Hepatic stellate cell (primary cell): ENCODE measurements around the gene AP3B1.

Experiments
- DNase-seq: peaks from one replicate; pipeline ENCODE4 v3.0.0; 2011; ENCODE audit warnings: low spot score

Gene AP3B1

DNA sequence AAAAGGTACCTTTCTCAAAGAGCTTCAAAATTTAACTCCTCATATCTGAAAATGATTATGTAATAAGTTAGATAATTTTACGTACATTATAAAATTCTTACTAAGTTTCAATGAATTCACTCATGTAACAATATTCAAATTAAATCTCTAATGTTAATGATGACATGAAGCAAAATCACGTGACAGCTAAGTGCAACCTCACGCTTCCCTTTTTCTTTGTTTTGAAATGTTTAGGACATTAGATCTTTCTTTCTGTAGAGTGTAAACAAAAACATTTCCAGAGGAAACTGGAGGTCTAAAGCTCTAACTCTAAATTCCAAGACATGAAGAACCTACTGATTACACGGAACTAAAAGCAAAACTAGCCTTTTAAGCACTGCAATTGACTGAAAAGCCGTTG lies 291.0 kb downstream of the AP3B1 start:
- DNase-seq, result no peak

DNA sequence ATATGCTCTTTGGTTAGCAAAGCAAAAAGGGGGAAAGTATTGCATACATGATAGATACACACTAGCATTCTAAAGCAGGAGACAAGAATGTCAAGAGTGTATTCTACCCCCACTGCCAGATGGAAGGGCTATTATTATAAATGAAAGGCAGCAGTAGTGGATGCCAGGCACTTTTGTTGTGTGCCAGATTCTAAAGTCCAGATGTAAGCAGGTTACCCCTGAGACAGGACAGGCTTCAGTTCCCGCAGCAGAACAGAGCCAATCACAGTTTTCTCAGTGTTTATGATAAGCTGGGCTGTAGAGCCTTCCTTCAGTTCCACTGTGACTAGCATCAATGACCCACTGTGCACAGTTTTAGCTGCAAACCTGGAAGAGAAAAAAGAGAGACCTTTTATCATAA lies 291.8 kb downstream of the AP3B1 start:
- DNase-seq, result no peak

DNA sequence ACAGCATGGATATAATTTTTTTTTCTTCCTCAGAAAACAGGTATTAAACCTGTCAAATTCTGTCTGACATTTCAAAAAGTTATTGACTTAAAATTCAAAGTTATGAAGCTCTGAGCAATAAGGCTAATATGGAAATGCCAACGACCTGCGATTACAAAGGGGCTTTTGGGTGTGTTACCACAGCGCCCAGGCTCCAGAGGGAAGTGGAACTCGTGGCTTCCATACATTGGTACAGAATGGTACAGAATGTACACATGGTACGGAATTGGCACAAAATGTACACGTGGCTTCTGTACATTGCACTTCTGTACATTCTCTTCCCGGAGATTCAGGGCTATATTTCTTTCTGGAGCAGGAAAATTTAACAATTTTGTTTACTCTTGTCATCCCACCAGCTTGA lies 293.3 kb downstream of the AP3B1 start:
- no peak for DNase-seq

DNA sequence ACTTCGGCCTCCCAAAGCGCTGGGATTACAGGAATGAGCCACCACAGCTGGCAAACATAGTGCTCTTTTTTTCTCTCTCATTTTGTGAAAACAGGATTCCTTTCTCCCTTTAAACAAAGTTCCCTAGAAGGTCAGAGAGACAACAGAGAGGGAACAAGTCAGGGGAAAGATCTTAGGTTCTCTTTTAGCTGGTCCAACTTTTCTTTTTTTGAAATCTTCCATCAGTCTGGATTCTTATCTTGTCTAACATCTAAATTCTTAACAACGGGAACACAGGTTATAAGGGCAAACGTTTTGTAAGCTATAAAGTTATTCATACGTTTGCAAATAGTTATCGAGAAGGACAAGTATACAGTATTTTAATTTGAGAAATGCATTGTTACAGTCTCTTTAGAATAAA lies 294.3 kb downstream of the AP3B1 start:
- DNase-seq, result no peak

DNA sequence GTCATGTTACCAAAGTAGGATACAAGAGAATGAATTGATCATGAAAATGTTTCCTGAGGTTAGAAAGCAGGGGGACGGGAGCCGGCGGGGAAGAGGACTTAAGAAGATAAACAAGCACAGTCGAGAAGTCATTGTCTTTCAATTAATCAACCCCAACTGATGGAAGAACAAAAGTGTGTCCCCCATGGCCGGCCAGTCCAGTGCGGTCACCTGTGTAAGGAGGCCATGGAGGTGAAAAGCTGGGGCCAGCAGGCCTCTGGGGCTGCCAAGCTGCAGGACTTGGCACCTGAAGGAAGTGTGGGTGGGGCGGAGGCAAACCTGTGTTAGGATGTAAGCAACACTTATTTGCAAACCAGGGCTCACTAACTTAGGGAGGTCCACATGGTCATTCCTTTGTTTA lies 295.1 kb downstream of the AP3B1 start:
- no peak for DNase-seq

DNA sequence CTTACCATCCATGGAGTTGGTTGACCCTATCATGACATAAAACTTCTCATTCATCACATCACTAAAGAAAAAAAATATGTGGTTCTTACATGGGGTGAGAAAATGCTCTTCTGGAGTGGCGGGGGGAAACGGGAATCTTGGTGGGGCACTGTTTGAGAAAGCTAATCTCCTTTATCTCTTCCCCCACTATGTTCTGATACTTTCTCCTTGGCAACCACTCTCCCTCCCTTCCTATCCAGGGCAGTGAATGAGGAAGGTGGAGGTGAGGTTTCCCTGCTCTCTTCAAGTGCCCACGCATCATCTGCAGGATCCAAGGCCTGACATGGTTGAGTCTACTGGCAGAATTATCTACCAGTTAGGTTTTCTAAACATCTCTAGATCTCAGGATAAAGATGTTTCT lies 297.6 kb downstream of the AP3B1 start:
- DNase-seq, result no peak

DNA sequence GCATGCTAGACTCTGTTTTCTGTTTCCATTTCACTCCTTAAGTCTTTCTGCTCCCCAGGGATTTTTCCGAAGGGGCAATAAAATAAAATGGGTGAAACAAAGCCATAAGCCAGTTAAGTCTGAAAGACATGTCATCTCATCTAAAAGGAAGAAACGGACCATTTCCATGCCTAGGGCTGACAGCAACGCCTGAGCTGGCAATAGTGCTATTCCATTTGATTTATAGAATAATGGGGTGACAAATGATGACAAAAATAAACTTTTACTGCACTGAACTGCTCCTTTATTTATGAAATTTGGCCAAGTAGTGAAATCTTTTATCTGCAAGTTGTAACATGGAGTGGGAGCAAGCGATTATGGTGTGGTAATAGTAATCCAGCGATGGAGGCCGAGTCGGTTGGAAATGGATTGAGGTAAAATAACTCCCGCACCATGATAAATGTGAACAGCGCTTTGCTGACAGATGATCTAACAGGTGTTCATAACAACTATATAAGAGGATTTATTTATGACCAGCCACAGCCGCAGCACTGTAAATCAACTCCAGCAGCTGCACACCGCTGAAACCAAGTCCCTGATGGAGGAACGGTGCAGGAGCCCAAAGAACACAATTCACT lies 298.6 kb downstream of the AP3B1 start:
- no peak for DNase-seq

DNA sequence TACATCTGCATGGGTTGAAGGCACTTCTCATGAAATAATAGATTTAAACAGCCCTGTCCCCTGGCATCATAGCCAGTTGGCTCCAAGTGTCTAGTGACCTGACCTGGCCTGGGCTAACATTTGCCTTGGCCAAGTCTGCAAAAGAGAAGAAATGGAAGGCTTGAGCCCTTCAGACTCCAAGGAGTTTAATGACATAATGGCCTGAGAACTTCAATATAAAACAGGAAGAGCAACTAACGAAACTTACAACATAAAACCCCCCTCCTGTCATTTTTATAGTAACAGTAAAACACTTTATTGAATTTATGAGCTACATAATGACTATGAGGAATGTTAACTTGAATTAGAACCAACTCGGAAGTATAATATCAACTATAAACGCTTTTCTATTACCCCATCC lies 299.6 kb downstream of the AP3B1 start:
- no peak for DNase-seq

DNA sequence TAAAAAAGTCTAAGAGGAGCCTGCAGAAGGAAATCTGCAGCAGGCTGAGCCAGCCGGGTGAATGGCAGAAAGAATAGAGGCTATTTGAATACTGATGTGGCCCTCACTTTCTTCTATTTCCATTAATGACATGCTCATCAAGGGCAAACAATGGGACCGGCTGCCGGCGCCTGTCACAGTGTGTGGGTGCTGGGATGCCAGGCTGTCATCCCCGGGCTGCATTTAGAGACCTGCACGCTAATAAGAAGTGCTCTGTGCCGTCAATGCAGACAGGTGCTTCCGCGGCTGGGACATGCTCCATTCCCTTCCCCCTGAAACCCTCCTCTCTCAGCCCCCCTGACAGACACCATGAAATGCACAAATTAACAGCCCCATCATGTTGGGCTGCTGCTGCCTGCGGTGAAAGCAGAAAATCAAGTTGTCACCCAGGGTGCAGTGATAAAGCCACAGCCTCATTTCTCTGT lies 300.6 kb downstream of the AP3B1 start:
- DNase-seq, result no peak

DNA sequence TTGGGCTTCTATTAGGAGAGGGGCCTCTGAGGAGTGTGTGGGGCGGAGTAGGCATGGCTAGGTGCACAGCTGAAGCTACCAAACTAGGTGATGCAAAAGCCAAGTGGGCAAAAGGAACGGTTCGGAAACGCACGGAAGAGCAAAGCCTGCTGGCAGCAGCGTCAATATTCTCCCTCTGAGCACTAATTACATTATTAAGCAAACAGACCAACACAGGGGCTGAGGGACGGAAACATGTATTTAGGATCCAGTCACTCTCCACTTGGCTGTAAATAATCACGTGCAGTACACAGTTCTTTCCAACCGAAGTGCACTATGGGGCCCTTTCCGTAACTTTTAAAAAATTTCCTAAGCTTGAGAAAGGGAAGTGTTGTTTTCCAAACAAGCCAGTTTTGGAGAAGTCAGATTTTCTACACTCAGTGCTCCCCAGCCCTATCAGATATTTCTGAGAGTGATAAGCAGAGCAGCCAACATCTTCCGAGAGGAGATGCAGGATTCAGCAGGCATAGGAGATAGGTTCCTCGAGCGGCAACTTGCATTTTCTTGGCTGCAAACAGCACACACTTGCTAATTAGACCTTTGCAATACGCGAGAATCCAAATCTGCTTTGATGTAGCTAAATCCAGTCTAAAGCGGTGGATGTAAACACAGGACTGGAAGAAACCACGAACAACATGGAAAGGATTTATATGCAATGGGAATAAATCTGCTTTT lies 301.2 kb downstream of the AP3B1 start:
- DNase-seq, result no peak

DNA sequence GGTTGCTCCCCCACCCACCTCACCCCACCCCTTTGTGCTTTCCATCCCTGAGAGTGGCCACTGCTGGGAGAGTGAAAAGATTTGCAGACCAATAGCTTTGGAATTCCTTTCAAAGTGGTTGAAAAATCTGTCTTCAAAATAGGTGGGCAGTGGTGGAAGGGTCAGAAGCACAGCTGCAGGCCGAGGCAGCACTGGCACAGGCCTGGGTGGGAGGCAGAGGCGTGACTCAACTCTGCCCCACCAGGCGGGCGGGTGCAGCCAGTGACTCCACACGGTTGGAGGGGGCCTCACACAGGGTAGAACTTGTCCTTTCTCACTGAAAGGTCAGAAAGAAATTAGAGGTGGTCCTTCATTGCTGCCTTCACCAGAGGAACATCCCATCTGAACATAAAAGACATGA lies 303.4 kb downstream of the AP3B1 start:
- DNase-seq, result no peak

DNA sequence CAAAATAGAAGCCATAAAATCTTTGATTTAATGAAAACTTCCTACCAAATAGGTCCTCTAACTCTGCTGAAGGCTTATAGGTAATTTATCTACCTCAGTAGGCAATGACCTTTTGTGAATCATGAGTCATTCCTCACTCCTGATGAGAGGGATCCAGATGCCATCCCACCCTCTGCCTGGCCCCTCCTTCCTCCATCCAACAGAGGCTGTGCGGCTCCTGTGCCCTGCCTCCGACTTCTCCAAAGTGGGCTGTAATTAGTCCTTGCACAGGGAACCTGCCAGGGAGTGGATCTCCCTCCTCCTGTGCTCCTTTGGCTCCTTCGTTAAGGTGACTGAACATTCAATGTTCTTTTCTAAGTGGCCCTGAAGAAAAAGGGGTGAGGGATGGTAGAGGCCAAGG lies 304.5 kb downstream of the AP3B1 start:
- DNase-seq, result no peak

DNA sequence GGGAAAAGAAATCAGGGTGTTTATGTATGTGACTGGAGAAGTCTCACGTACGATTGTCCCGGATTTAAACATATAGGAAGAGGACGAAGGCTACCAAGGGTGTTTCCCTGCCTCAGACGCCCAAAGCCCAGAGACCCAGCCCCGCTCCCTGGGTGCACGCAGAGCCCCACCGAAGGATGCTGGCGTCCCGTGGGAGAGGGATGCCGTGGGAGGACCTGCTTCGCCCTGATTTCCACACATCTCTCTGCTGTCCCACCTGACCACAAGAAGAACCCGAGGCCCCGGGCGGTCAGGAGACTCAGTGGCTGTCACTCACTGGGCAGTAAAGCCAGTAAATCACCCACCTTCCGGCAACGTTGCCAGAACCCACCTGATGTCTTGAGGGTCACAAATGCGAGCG lies 306.5 kb downstream of the AP3B1 start:
- DNase-seq, result no peak

DNA sequence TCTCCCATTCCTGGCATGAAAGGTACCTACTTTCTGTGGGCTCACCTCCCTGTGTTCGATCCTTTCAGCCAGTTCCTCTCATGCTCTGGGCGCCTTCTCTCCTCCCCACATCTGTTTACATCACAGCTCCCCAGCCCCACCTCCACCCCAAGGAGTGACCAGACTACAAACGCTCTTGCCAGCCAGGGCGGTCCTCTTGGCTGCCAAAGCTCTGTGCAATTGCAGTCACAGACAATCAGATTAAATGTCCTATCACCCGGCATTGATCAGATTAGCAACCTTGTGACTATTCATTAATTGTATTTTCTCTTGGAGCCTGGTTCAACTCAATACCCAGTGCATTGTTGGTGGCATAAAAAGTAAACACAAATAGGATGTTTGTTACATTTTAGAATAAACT lies 307.2 kb downstream of the AP3B1 start:
- DNase-seq, result no peak

DNA sequence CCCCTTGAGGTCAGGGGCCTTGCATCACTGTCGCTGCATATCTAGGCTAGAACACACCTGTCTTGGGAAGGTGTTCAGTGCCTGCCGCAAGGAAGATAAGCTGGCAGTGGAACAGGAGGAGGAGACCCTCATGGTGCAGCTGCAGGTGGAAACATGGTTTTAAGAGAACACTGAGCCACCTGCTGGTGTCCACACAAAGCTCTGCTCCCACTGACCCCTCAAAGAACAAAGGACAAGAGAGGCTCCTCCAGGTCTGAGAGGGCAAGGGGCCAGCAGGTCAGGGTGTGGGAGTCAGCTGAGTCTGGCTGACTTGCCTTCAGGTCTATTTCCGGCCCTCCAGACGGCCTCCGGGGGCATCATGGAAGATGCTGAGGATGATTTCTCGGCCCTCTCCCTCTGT lies 308.2 kb downstream of the AP3B1 start:
- DNase-seq, result no peak

DNA sequence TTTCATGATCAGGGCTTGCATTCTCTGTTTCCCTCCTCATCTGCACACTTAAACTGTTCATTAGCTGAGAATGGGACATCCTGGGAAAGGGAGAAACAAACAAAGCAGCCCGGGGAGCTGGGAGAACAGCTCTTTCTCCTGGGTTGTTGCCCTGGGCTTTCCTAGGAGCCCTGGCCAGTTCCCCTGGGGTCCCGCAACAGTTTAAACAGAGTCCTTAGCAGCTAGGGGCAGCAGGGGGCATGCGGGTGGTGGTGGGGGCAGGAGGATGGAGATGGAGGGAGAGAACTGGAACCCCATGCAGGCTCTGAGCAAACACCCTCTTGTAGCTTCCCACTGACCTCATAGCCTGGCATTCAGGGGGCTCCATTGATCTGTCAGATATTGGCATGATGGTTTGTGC lies 309.3 kb downstream of the AP3B1 start:
- DNase-seq, result no peak

DNA sequence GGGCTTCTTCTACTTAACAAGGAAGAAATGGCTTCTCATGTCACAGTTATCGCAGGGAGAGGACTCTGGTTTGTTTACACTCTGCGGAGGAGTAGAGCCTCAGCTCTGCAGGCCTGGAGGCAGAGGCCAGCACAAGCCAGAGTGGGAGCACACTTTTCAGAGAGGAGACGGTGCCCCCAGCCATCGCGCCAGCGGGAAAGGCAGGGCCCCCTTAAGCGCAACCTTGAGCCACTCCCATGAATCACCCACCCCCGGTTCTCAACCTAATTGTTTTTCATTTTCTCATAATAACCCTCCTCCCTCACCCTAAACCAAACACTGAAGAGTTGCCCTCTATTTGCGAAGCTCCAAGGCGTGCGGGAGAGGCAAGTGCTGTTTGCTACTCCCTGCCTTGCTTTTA lies 309.9 kb downstream of the AP3B1 start:
- DNase-seq, result no peak

DNA sequence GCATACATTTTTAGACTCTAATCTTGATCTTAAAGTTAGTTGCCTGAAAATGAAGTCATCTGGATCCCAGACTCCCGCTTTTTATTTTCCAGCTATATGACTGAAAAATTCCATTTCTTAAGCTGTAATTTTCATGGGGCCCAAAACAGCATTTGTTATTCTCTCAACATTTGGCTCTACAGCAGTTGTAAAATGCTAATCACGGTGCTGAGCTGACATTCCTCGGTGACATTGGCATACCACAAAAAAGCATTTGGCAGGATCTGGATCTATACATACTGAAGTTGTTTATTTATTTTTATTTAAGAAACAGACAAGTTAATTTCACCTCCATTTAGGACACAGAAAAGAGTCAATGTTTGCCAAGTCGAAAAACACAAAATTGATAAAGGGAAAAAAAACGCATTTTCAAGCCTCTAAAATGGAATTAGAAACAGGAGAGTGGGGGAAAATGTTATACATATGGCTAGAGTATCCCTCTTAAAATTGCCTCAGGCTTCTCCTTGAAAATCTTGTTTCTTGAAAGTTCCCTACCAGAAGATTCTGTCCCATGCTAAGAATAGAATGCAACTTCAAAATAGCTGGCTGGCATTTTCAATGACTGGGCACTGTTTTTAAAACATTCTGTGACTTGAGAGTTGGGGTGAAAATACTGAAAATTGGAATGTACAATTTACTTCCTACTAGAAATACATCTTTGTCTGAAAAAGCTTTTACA lies 310.9 kb downstream of the AP3B1 start:
- DNase-seq, result no peak

DNA sequence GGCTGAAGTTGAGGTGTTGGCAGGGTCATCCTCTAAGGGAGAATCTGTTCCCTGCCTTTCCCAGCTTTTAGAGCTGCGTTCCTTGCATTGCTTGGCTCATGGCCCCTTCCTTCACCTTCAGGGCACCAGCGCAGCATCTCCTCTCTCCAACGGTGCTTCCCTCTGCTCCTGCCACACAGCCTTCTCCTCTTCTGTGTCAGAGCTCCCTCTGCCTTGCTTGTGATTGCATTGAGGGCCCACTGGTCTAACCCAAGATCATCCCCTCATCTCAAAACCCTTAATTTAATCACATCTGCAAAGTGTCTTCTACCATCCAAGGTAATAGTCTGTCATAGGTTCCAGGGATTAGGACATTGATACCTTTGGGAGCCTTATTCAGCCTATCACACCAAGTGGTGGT lies 312.7 kb downstream of the AP3B1 start:
- no peak for DNase-seq

DNA sequence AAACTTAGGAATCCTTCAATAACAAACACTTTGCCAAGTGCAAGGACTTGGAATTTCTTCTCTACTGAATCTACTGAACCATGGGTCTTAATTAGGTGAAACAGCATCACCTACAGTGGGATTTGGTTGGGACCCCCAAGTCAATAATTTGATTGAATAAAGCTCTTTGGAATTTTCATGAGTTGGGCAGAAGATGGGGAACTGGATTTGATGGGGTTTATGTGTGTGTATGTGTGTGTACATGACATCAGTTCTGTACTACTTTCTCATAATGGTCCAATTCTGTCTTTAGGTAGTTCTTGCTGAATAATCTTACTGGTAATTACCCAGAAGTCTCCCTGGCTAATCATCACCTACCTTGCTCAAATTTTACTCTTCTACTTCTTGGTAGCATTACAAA lies 319.9 kb downstream of the AP3B1 start:
- DNase-seq, result no peak

DNA sequence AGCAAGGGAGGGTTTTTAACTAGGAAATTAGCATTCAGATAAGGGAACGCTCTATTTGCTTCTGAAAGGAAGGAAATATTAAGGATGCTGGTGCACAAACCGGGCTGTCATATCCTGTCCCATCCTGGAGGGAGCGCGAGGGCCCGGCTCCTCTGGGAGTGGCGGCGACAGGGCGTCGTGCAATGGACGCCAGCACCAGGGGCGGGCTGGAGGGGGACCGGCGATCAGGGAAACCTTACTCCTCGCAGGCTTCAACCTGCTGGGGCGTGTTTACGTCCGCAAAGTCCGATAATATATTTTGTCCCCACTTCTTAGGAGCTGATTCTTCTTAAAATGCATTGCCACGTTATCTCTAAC lies 321.3 kb downstream of the AP3B1 start:
- DNase-seq, result no peak

DNA sequence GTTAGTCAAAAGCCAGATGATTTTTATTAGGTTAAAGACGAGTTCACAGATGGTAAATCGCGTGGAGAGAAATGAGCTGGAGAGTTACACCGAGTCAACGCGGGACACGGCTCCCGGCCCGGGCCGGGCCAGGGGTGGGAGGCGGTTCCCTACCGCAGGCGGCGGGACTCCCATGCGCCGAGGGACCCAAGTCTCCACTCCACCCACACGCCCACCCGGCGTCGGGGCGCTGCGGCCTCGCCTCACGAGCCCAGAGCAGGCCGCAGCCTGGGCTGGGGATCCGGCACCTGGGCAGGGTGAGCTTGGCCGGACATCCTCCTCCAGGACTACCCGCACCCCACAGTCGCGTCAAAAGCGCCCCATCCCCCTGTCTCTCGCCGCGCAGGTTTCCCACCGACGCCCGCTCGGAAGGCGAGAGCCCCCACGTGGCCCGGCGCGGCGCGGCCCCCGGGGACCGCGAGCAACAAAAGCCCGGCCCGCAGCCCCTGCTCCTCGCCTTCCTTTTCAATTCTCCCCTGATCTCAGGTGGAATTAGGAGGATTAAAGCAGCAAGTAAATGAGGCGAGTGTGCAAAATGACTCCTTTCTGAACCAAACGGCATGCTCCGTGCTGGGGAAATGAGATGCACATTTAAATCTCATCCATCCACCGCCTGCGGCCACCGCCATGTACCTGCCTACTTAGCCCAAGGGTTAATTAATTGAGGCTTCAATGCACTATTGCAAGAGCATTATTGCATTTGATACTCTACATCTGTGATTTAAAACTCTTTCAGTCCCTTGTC lies 321.8 kb downstream of the AP3B1 start:
- DNase-seq, result no peak
